HEK293 (cell line): ENCODE measurements around the gene KIZ.

Source experiments
- CTCF ChIA-PET: fragments of 350-600 bp; formaldehyde crosslinking; extraction: SDS; loops from one replicate; lab custom pipeline; 2021; ENCODE audit warnings: antibody characterized with exemption; lab: Yijun Ruan, JAX
- POLR2A ChIA-PET: fragments of 300-600 bp; formaldehyde crosslinking; extraction: SDS; loops from one replicate; lab custom pipeline; 2020; ENCODE audit warnings: antibody characterized with exemption, inconsistent platforms; lab: Yijun Ruan, JAX
- H3K27ac ChIP-seq: fragments of 200-500 bp; sonication (Bioruptor generic); 2 replicates; pipeline ENCODE4 v1.5.1; 2014; ENCODE audit warnings: low read depth, low read length, control low read depth, inconsistent platforms; ENCODE audit errors: extremely low read depth
- H3K36me3 ChIP-seq, 2 experiments: fragments of 200-500 bp in 1 of 2; sonication (Bioruptor generic) in 1 of 2; 1 replicate in 1 of 2; 2 replicates in 1 of 2; pipeline ENCODE4 v1.5.1; 2014 to 2017; ENCODE audit warnings: inconsistent platforms in 2 of 2, low read length in 2 of 2; ENCODE audit not compliant: control insufficient read depth in 2 of 2, insufficient read depth in 1 of 2
- H3K4me1 ChIP-seq: fragments of 200-500 bp; sonication (Bioruptor generic); 2 replicates; pipeline ENCODE4 v1.5.1; 2014; ENCODE audit warnings: mild to moderate bottlenecking, low read length, inconsistent platforms; ENCODE audit not compliant: control insufficient read depth, insufficient read depth
- H3K4me3 ChIP-seq: 2 replicates; pipeline ENCODE4 v1.5.1; 2011; ENCODE audit warnings: low read depth, mild to moderate bottlenecking, control low read depth, low read length, moderate library complexity
- H3K9me3 ChIP-seq: fragments of 200-500 bp; sonication (Bioruptor generic); 2 replicates; pipeline ENCODE4 v1.5.1; 2014; ENCODE audit warnings: low read depth, low read length, inconsistent platforms; ENCODE audit not compliant: control insufficient read depth, insufficient read depth
- BCL11A ChIP-seq: fragments of 450-650 bp; formaldehyde crosslinking; IDR thresholded peaks from 2 replicates; pipeline ENCODE4 v1.5.1; 2016; ENCODE audit warnings: low read depth, missing biosample characterization, missing genetic modification characterization
- PRDM1 ChIP-seq: fragments of 450-650 bp; formaldehyde crosslinking; IDR thresholded peaks from 2 replicates; pipeline ENCODE4; 2016; ENCODE audit warnings: missing biosample characterization, missing genetic modification characterization
- SCRT2 ChIP-seq: fragments of 450-650 bp; formaldehyde crosslinking; IDR thresholded peaks from 2 replicates; pipeline ENCODE4 v1.5.1; 2016; ENCODE audit warnings: missing biosample characterization, missing genetic modification characterization
- SP2 ChIP-seq: fragments of 450-650 bp; formaldehyde crosslinking; IDR thresholded peaks from 2 replicates; pipeline ENCODE4 v1.5.1; 2016; ENCODE audit warnings: missing biosample characterization, missing genetic modification characterization
- SP3 ChIP-seq: fragments of 450-650 bp; formaldehyde crosslinking; IDR thresholded peaks from 2 replicates; pipeline ENCODE4 v1.5.1; 2016; ENCODE audit warnings: missing biosample characterization, missing genetic modification characterization
- SP7 ChIP-seq: fragments of 450-650 bp; formaldehyde crosslinking; IDR thresholded peaks from 2 replicates; pipeline ENCODE4 v1.5.1; 2016; ENCODE audit warnings: missing biosample characterization, missing genetic modification characterization
- TRIM28 ChIP-seq: IDR thresholded peaks from 2 replicates; pipeline ENCODE4 v1.6.1; 2011; ENCODE audit warnings: low read length, control low read depth, borderline replicate concordance
- WT1 ChIP-seq: fragments of 450-650 bp; formaldehyde crosslinking; IDR thresholded peaks from 2 replicates; pipeline ENCODE4 v1.5.1; 2016; ENCODE audit warnings: missing biosample characterization, missing genetic modification characterization
- ZBTB17 ChIP-seq: fragments of 450-650 bp; formaldehyde crosslinking; IDR thresholded peaks from 2 replicates; pipeline ENCODE4 v1.5.1; 2016; ENCODE audit warnings: missing biosample characterization, missing genetic modification characterization
- ZFP3 ChIP-seq: fragments of 450-650 bp; formaldehyde crosslinking; IDR thresholded peaks from 2 replicates; pipeline ENCODE4 v1.5.1; 2016; ENCODE audit warnings: low read depth, missing biosample characterization, missing genetic modification characterization
- ZNF169 ChIP-seq: fragments of 450-650 bp; formaldehyde crosslinking; IDR thresholded peaks from 2 replicates; pipeline ENCODE4 v1.5.1; 2016; ENCODE audit warnings: missing biosample characterization, missing genetic modification characterization
- ZNF335 ChIP-seq: fragments of 450-650 bp; formaldehyde crosslinking; conservative IDR thresholded peaks from 2 replicates; pipeline ENCODE4 v1.5.1; 2016; ENCODE audit warnings: missing biosample characterization, missing genetic modification characterization
- ZNF341 ChIP-seq: fragments of 450-650 bp; formaldehyde crosslinking; IDR thresholded peaks from 2 replicates; pipeline ENCODE4; 2016; ENCODE audit warnings: low read depth, missing biosample characterization, missing genetic modification characterization
- ZNF426 ChIP-seq: fragments of 450-650 bp; formaldehyde crosslinking; IDR thresholded peaks from 2 replicates; pipeline ENCODE4 v1.5.1; 2017; ENCODE audit warnings: missing biosample characterization, missing genetic modification characterization, mild to moderate bottlenecking, inconsistent platforms, moderate library complexity
- ZNF548 ChIP-seq: fragments of 450-650 bp; formaldehyde crosslinking; IDR thresholded peaks from 2 replicates; pipeline ENCODE4 v1.5.1; 2016; ENCODE audit warnings: missing biosample characterization, missing genetic modification characterization
- ZNF600 ChIP-seq: fragments of 450-650 bp; formaldehyde crosslinking; IDR thresholded peaks from 2 replicates; pipeline ENCODE4 v1.5.1; 2016; ENCODE audit warnings: missing biosample characterization, missing genetic modification characterization
- ZNF629 ChIP-seq: fragments of 450-650 bp; formaldehyde crosslinking; IDR thresholded peaks from 2 replicates; pipeline ENCODE4 v1.5.1; 2017; ENCODE audit warnings: missing biosample characterization, missing genetic modification characterization
- ZNF692 ChIP-seq: fragments of 450-650 bp; formaldehyde crosslinking; IDR thresholded peaks from 2 replicates; pipeline ENCODE4 v1.5.1; 2016; ENCODE audit warnings: missing biosample characterization, missing genetic modification characterization
- ZNF76 ChIP-seq: fragments of 450-650 bp; formaldehyde crosslinking; IDR thresholded peaks from 2 replicates; pipeline ENCODE4; 2016; ENCODE audit warnings: low read depth, missing biosample characterization, missing genetic modification characterization, borderline replicate concordance
- TF ChIP-seq, protein P1 (sequence below): fragments of 450-650 bp; formaldehyde crosslinking; IDR thresholded peaks from 2 replicates; pipeline ENCODE4 v1.5.1; 2017; ENCODE audit warnings: missing biosample characterization, mild to moderate bottlenecking, missing genetic modification characterization, moderate library complexity
- TF ChIP-seq, protein P2 (sequence below): fragments of 450-650 bp; formaldehyde crosslinking; IDR thresholded peaks from 2 replicates; pipeline ENCODE4 v1.5.1; 2016; ENCODE audit warnings: missing biosample characterization, missing genetic modification characterization, borderline replicate concordance
- TF ChIP-seq, protein P3 (sequence below): fragments of 450-650 bp; formaldehyde crosslinking; IDR thresholded peaks from 2 replicates; pipeline ENCODE4 v1.5.1; 2017; ENCODE audit warnings: missing biosample characterization, missing genetic modification characterization

KIZ gene

DNA sequence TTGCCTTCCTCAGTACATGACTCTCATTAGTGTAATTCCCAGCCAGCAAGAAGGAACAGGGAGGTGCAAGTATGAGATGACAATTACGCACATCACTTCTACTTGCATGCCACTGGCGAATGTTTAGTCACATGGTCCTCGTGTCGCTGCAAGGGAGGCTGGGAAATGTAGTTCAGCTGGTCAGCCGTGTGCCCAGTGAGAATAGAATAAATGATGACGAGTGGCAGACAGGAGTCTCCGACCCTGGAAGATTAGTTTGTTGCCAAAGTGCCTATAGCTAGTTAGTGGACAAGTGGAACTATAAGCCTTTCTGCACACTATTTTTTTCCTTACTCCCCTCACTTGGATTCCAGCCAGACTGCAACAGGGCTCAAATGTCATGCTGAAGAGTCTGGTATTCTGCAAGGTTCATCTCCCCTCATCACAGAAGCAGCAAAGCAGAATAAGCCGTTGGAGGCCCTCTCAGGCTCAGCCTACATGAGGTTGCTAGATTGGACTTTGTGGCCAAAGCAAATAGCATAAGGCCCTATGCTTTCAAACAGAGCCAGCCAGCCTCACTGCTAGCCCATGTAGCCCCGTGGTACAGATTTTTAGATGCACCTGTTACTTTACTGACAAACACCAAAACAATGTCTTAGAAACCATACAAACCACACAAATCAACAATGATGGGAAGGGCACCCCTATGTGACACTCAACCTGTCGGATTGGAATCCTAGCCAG, 29.4 kb upstream of the KIZ start:
- Histone ChIP-seq H3K4me3 (no peak overlapping the region), H3K27ac (no peak overlapping the region), H3K9me3 (no peaks in the 10 kb centered on the region), H3K36me3 (no peaks in the 10 kb centered on the region), H3K4me1 (no peaks in the 10 kb centered on the region)
- ChIA-PET POLR2A (interaction anchor here (0.7 kb wide), 1 partner anchor 29 kb away, joined by 3 read pairs; the partner anchor contains the start of gene KIZ), CTCF (no interaction called here)
- TF ChIP-seq ZNF600 (tag by site-specific recombination) (peak; percentile 45; the same call in 1 of the 2 replicates), SP7 (tag by site-specific recombination) (0 out of 2 replicates have a peak, but pooled peaks have one; percentile 11), ZNF629 (tag by site-specific recombination) (peak; percentile 78), BCL11A (tag by site-specific recombination) (no peak), ZFP3 (tag by site-specific recombination) (no peak), SCRT2 (tag by site-specific recombination) (peak; percentile 73), WT1 (tag by site-specific recombination) (peak; percentile 10; the same call in 1 of the 2 replicates), SP3 (tag by site-specific recombination) (0 out of 2 replicates have a peak, but pooled peaks have one; percentile 21), ZNF426 (tag by site-specific recombination) (no peak), PRDM1 (peak; percentile 69), ZNF335 (tag by site-specific recombination) (peak; percentile 93), ZNF341 (tag by site-specific recombination) (peak; percentile 55), SP2 (tag by site-specific recombination) (0 out of 2 replicates have a peak, but pooled peaks have one; percentile 23), ZNF76 (peak; percentile 82), ZNF692 (tag by site-specific recombination) (0 out of 2 replicates have a peak, but pooled peaks have one; percentile 33), ZNF548 (tag by site-specific recombination) (no peak), ZBTB17 (tag by site-specific recombination) (peak; percentile 77), ZNF169 (no peak), TRIM28 (0 out of 2 replicates have a peak, but pooled peaks have one; percentile 51)
- TF ChIP-seq, protein P1, sequence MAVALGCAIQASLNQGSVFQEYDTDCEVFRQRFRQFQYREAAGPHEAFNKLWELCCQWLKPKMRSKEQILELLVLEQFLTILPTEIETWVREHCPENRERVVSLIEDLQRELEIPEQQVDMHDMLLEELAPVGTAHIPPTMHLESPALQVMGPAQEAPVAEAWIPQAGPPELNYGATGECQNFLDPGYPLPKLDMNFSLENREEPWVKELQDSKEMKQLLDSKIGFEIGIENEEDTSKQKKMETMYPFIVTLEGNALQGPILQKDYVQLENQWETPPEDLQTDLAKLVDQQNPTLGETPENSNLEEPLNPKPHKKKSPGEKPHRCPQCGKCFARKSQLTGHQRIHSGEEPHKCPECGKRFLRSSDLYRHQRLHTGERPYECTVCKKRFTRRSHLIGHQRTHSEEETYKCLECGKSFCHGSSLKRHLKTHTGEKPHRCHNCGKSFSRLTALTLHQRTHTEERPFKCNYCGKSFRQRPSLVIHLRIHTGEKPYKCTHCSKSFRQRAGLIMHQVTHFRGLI: no peak
- TF ChIP-seq, protein P2, sequence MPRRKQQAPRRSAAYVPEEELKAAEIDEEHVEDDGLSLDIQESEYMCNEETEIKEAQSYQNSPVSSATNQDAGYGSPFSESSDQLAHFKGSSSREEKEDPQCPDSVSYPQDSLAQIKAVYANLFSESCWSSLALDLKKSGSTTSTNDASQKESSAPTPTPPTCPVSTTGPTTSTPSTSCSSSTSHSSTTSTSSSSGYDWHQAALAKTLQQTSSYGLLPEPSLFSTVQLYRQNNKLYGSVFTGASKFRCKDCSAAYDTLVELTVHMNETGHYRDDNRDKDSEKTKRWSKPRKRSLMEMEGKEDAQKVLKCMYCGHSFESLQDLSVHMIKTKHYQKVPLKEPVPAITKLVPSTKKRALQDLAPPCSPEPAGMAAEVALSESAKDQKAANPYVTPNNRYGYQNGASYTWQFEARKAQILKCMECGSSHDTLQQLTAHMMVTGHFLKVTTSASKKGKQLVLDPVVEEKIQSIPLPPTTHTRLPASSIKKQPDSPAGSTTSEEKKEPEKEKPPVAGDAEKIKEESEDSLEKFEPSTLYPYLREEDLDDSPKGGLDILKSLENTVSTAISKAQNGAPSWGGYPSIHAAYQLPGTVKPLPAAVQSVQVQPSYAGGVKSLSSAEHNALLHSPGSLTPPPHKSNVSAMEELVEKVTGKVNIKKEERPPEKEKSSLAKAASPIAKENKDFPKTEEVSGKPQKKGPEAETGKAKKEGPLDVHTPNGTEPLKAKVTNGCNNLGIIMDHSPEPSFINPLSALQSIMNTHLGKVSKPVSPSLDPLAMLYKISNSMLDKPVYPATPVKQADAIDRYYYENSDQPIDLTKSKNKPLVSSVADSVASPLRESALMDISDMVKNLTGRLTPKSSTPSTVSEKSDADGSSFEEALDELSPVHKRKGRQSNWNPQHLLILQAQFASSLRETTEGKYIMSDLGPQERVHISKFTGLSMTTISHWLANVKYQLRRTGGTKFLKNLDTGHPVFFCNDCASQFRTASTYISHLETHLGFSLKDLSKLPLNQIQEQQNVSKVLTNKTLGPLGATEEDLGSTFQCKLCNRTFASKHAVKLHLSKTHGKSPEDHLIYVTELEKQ: no peak
- TF ChIP-seq, protein P3, sequence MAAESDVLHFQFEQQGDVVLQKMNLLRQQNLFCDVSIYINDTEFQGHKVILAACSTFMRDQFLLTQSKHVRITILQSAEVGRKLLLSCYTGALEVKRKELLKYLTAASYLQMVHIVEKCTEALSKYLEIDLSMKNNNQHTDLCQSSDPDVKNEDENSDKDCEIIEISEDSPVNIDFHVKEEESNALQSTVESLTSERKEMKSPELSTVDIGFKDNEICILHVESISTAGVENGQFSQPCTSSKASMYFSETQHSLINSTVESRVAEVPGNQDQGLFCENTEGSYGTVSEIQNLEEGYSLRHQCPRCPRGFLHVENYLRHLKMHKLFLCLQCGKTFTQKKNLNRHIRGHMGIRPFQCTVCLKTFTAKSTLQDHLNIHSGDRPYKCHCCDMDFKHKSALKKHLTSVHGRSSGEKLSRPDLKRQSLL (tag by site-specific recombination): no peak
